ENCODE data around the gene PWP2. TPM values are rescaled to one million over a fixed set of nuclear protein-coding genes. Genes with fewer than 3 reads are reported as not detected.

The PWP2 gene
- total and polyA plus RNA-seq, 2 of the 4 experiments (the other 2 are of a cell fraction), result 2.4 to 7.0 TPM

GRCh38 chr21:44083631-44084291 lies 23.4 kb upstream of the PWP2 start:
- Histone ChIP-seq H3K4ac (ENCODE audit: low read depth, low read length) (no peak overlapping the region), H3K36me3 (ENCODE audit: control insufficient read depth, insufficient read depth, low read length) (peaks cover 61% of the 10 kb centered on the region), H4K8ac (ENCODE audit: low read depth in 2 of 2, low read length in 2 of 2) (no peak overlapping the region), H2AK9ac (replicated peaks; ENCODE audit: low read depth, low read length, poor library complexity) (no peak overlapping the region), H3K4me3 (ENCODE audit: insufficient read depth, low read depth, low read length) (no peak overlapping the region), H4K5ac (ENCODE audit: low read depth, low read length) (no peak overlapping the region), H2BK120ac (ENCODE audit: low read depth, low read length) (no peak overlapping the region), H3K14ac (replicated peaks; ENCODE audit: low read depth, low read length) (no peak overlapping the region), H3K4me1 (ENCODE audit: control insufficient read depth, insufficient read depth, low read length) (no peaks in the 10 kb centered on the region), H3K9me1 (ENCODE audit: insufficient read depth, low read length) (peaks cover 9% of the 10 kb centered on the region; the same call in 1 of the 2 replicates), H2BK5ac (ENCODE audit: low read depth, low read length, poor library complexity, severe bottlenecking) (no peak overlapping the region), H3K18ac (ENCODE audit: low read depth, low read length) (no peak overlapping the region), H3K9me3 (ENCODE audit: control insufficient read depth, insufficient read depth, low read length) (no peaks in the 10 kb centered on the region), H2BK15ac (ENCODE audit: low read depth, low read length) (no peak overlapping the region), H3K23ac (ENCODE audit: low read depth, low read length) (no peak overlapping the region), H4K20me1 (ENCODE audit: insufficient read depth, low read length) (peaks cover 4% of the 10 kb centered on the region; the same call in 1 of the 2 replicates), H2AK5ac (ENCODE audit: low read depth, low read length) (no peak overlapping the region), H3K4me2 (ENCODE audit: low read depth, low read length) (no peak overlapping the region), H2BK20ac (ENCODE audit: low read depth, low read length) (no peak overlapping the region), H4K91ac (ENCODE audit: insufficient read depth, low read depth, low read length) (no peak overlapping the region), H3K27ac (ENCODE audit: insufficient read depth, low read length) (no peak overlapping the region), H3K9ac (ENCODE audit: low read depth, low read length) (no peak overlapping the region), H2AFZ (replicated peaks; ENCODE audit: low read length, poor library complexity) (no peak overlapping the region), H3K56ac (ENCODE audit: extremely low read depth, insufficient read depth, low read length) (no peak overlapping the region), H3K79me1 (ENCODE audit: low read depth in 1 of 2, low read length in 2 of 2) (peaks cover 15 to 25% of the 10 kb centered on the region in 2 experiments; a peak in 3 of 4 replicates), H3K27me3 (ENCODE audit: control insufficient read depth, insufficient read depth, low read length) (no peaks in the 10 kb centered on the region)
- TF ChIP-seq RFX5 (IDR thresholded peaks at IDR 0.05; ENCODE audit: low read depth, low read length) (no peak), USF2 (IDR thresholded peaks at IDR 0.05; ENCODE audit: low read depth, low read length) (no peak), BHLHE40 (IDR thresholded peaks at IDR 0.05; ENCODE audit: low read depth, low read length) (no peak), CTCF (conservative IDR thresholded peaks at IDR 0.05; ENCODE audit: low read depth, low read length) (no peak), POLR2A (IDR thresholded peaks at IDR 0.05; ENCODE audit: low read depth, low read length) (no peak), MXI1 (IDR thresholded peaks at IDR 0.05; ENCODE audit: borderline replicate concordance, low read depth, low read length) (no peak), CHD1 (IDR thresholded peaks at IDR 0.05; ENCODE audit: low read depth, low read length) (no peak), CEBPB (IDR thresholded peaks at IDR 0.05; ENCODE audit: low read depth, low read length) (no peak)
- ChIA-PET CTCF (interaction anchor here (1.0 kb wide), 1 partner anchor 8 kb away, joined by 4 read pairs; no protein-coding TSS in a partner anchor), POLR2A (ENCODE audit: unreplicated experiment) (no interaction called here)
- BruUV-seq (replicated peaks), result no TSS peak
- WGBS, 2 experiments (ENCODE audit: extremely low coverage in 2 of 2, insufficient read length in 1 of 2), result 96% methylated on average over 7 of the region's 16 CpGs; no CpG with 5 or more reads in 1 of the 2 experiments
- intact Hi-C loops (cut with micrococcal nuclease), result no loop called here
- no peak for DNase-seq
- ATAC-seq (ENCODE audit: low read depth), result no peak
- dilution Hi-C loops (cut with HindIII; ENCODE audit: low sequenced_read_pairs, unreplicated experiment), result no loop called here
- in situ Hi-C loops (cut with MboI; ENCODE audit: low sequenced_read_pairs), result no loop called here

All from IMR-90 (cell line).